Endodermal cell (in vitro differentiated cells): ENCODE data around the gene C4orf50. TPM values are rescaled to one million over a fixed set of nuclear protein-coding genes. Genes with fewer than 3 reads are reported as not detected.

Source experiments
- DNase-seq: peaks from one replicate; pipeline ENCODE4 v3.0.0-alpha.2; 2017
- H3K27ac ChIP-seq: 2 replicates; pipeline ENCODE4 v1.5.1; 2013; ENCODE audit warnings: mild to moderate bottlenecking, low read depth, low read length, moderate library complexity
- H3K27me3 ChIP-seq: 2 replicates; pipeline ENCODE4 v1.6.1; 2013; ENCODE audit warnings: mild to moderate bottlenecking, low read length, moderate library complexity; ENCODE audit not compliant: insufficient read depth, control insufficient read depth, poor library complexity, severe bottlenecking
- H3K36me3 ChIP-seq: 2 replicates; pipeline ENCODE4 v1.7.0; 2013; ENCODE audit warnings: mild to moderate bottlenecking, low read length, moderate library complexity; ENCODE audit not compliant: control insufficient read depth, insufficient read depth
- H3K4me1 ChIP-seq: one replicate; pipeline ENCODE4 v1.7.0; 2013; ENCODE audit warnings: low read length; ENCODE audit not compliant: control insufficient read depth, insufficient read depth
- H3K4me3 ChIP-seq: 2 replicates; pipeline ENCODE4 v1.5.1; 2013; ENCODE audit warnings: mild to moderate bottlenecking, low read length, moderate library complexity
- H3K9ac ChIP-seq: 2 replicates; pipeline ENCODE4 v1.6.1; 2013; ENCODE audit warnings: mild to moderate bottlenecking, low read length, moderate library complexity; ENCODE audit not compliant: poor library complexity, severe bottlenecking; ENCODE audit errors: extremely low read depth
- H3K9me3 ChIP-seq: 2 replicates; pipeline ENCODE4 v1.6.1; 2013; ENCODE audit warnings: mild to moderate bottlenecking, low read length, moderate library complexity; ENCODE audit not compliant: control insufficient read depth
- H3K27ac Mint-ChIP-seq: 2 replicates; pipeline ENCODE4 v1.8.0; 2020; ENCODE audit warnings: mixed read lengths
- H3K27me3 Mint-ChIP-seq: 2 replicates; pipeline ENCODE4 v1.8.0; 2021; ENCODE audit warnings: mild to moderate bottlenecking, mixed read lengths; ENCODE audit not compliant: insufficient read depth
- H3K36me3 Mint-ChIP-seq: 2 replicates; pipeline ENCODE4 v1.8.0; 2020; ENCODE audit warnings: low read depth, mixed read lengths
- H3K4me1 Mint-ChIP-seq: 2 replicates; pipeline ENCODE4 v1.8.0; 2020; ENCODE audit warnings: mixed read lengths
- H3K4me3 Mint-ChIP-seq: 2 replicates; pipeline ENCODE4 v1.8.0; 2020; ENCODE audit warnings: mild to moderate bottlenecking, moderate library complexity, mixed read lengths
- H3K9me3 Mint-ChIP-seq: 2 replicates; pipeline ENCODE4 v1.8.0; 2020; ENCODE audit warnings: mild to moderate bottlenecking, mixed read lengths
- WGBS, 2 experiments: methylation state at CpG; one replicate each; pipeline versions ENCODE4 v1.1.5 to v1.1.7; 2013; ENCODE audit warnings: missing lambda C conversion rate in 2 of 2, mixed read lengths in 1 of 2; ENCODE audit not compliant: insufficient coverage in 1 of 2, insufficient read length in 1 of 2; 5-methylcytosine and 5-hydroxymethylcytosine counted together
- total RNA-seq, 2 donors: library from RNA; stranded (reverse); fragmentation: NEBNext Ultra II Directional in 1 of 2; extraction: Animal tissue kit (Norgen Biotek cat#: 25700) in 1 of 2; gene quantifications; 2 replicates in 1 of 2; 3 replicates in 1 of 2; pipeline ENCODE4 v1.2.1, GENCODE V29; 2021
- TF ChIP-seq, protein P1 (sequence below): fragments of 200-600 bp; sonication (generic); conservative IDR thresholded peaks from 2 replicates; pipeline ENCODE4 v1.5.0; 2021; ENCODE audit warnings: antibody characterized with exemption, mild to moderate bottlenecking

Gene C4orf50
- total RNA-seq, 2 donors from 2014 or later: 0.84 to 1.6 TPM

DNA sequence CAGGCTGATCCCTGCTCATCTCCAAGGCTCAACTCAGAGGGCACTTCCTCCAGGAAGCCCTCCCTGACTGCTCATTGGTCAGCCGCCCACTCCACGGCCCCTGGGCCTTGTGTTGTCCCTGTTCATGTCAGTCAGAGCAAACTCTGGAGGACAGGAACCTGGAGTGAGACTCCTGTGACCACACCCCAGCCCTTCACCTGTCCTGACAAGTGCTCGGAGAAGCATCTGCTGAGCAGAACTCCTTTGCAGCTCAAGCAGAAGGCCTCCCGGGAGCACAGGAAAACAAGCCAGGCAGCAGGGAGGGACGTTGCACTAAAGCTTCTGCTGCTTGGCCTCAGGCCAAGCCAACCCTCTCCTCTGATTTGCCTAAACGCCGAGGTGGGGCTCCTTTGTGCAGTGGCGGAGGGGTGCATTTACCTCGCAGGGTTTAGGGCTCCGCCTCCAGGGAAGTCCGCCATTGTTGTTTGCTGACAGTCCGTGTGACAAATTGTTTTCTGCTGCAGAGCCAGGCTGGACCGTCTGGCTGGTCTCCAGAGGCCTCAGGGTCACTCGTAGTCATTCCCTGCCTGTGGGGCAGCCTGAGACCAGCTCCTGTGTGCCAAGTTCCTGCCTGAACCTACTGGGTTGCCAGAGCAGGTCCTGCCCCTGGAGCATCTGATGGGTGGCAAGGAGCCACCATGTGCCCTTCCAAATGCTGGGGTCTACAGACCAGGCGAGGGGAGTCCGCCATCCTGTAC is 61.8 kb downstream of the C4orf50 start:
- Mint-ChIP-seq H3K9me3 (no peaks in the 10 kb centered on the region), H3K27ac (no peak overlapping the region), H3K4me3 (no peak overlapping the region), H3K36me3 (no peaks in the 10 kb centered on the region), H3K4me1 (no peaks in the 10 kb centered on the region), H3K27me3 (peaks cover 7% of the 10 kb centered on the region)
- no peaks in the 10 kb centered on the region for H3K36me3 ChIP-seq
- peak; percentile 70 for DNase-seq
- WGBS, 2 experiments: 58 to 72% methylated on average over 13 to 16 of the region's 16 CpGs
- peak overlapping the region; percentile 98 for H3K27ac ChIP-seq
- TF ChIP-seq, protein P1, sequence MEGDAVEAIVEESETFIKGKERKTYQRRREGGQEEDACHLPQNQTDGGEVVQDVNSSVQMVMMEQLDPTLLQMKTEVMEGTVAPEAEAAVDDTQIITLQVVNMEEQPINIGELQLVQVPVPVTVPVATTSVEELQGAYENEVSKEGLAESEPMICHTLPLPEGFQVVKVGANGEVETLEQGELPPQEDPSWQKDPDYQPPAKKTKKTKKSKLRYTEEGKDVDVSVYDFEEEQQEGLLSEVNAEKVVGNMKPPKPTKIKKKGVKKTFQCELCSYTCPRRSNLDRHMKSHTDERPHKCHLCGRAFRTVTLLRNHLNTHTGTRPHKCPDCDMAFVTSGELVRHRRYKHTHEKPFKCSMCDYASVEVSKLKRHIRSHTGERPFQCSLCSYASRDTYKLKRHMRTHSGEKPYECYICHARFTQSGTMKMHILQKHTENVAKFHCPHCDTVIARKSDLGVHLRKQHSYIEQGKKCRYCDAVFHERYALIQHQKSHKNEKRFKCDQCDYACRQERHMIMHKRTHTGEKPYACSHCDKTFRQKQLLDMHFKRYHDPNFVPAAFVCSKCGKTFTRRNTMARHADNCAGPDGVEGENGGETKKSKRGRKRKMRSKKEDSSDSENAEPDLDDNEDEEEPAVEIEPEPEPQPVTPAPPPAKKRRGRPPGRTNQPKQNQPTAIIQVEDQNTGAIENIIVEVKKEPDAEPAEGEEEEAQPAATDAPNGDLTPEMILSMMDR: no peak
- H3K4me1 ChIP-seq: no peaks in the 10 kb centered on the region
- no peaks in the 10 kb centered on the region for H3K27me3 ChIP-seq
- no peak overlapping the region for H3K9ac ChIP-seq
- no peaks in the 10 kb centered on the region for H3K9me3 ChIP-seq
- H3K4me3 ChIP-seq: no peak overlapping the region

DNA sequence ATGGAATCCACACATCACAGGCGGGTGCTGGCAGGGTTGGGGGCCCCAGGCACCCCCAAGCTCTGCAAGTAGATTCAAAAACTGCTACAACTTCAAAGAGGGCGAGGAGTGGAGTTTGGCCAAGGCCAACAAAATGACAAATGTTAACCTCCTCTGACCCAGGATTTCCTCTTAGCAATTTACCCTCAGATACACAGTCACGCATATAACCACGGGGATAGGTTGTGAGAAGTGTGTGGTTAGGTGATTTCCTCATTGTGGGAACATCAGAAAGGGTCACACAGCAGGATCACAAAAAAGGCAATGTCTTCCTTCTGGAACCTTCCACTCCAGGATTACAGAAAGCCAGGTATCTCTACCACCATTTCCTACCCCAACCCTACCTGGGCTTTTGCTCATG is 62.4 kb downstream of the C4orf50 start:
- H3K9ac ChIP-seq: no peak overlapping the region
- DNase-seq: no peak
- Mint-ChIP-seq H3K27ac (no peak overlapping the region), H3K27me3 (peaks cover 7% of the 10 kb centered on the region), H3K4me1 (no peaks in the 10 kb centered on the region), H3K36me3 (no peaks in the 10 kb centered on the region), H3K9me3 (no peaks in the 10 kb centered on the region), H3K4me3 (no peak overlapping the region)
- H3K4me3 ChIP-seq: no peak overlapping the region
- TF ChIP-seq, protein P1: no peak
- no peaks in the 10 kb centered on the region for H3K4me1 ChIP-seq
- no peaks in the 10 kb centered on the region for H3K27me3 ChIP-seq
- H3K36me3 ChIP-seq: no peaks in the 10 kb centered on the region
- H3K9me3 ChIP-seq: no peaks in the 10 kb centered on the region
- WGBS, 2 experiments: 83 to 89% methylated on average over 1 to 3 of the region's 4 CpGs
- peak overlapping the region; percentile 98 for H3K27ac ChIP-seq

DNA sequence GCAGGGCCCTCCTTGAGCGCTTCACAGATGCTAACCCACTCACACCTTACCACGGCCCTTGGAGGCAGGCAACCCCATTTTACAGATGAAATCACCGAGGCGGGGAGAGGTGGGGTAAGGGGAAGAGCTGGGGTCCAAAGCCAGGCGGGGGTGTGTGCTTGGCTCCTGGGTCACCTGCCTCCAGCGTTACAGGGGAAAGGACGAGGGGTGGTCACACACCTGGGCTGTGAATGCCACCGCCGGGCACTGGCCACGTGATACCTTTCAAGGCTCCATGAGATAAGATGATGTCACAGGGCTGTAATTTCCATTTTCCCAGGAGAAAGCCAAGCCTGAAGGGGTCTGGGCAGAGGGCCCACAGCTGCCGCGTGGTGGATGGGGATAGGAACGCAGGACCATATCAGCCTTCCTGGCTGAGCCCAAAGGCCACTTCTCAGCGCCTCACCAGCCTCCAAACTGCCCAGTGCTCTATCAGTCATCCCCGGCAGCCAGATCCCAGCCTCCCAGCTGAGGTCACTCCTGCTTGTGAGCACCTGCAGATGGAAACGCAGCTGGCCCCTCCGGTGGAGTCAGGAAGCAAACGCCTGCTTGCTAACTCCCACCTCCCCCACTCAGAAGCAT is 62.9 kb downstream of the C4orf50 start:
- no peaks in the 10 kb centered on the region for H3K4me1 ChIP-seq
- DNase-seq: peak; percentile 73
- WGBS, 2 experiments: 74 to 83% methylated on average over 4 to 18 of the region's 18 CpGs
- H3K9ac ChIP-seq: no peak overlapping the region
- TF ChIP-seq, protein P1: no peak
- H3K4me3 Mint-ChIP-seq: no peak overlapping the region
- H3K36me3 Mint-ChIP-seq: no peaks in the 10 kb centered on the region
- no peak overlapping the region for H3K27ac Mint-ChIP-seq
- H3K9me3 ChIP-seq: no peaks in the 10 kb centered on the region
- peak overlapping the region; percentile 98 for H3K27ac ChIP-seq
- peaks cover 7% of the 10 kb centered on the region for H3K27me3 Mint-ChIP-seq
- no peaks in the 10 kb centered on the region for H3K36me3 ChIP-seq
- H3K4me1 Mint-ChIP-seq: no peaks in the 10 kb centered on the region
- no peak overlapping the region for H3K4me3 ChIP-seq
- H3K27me3 ChIP-seq: no peaks in the 10 kb centered on the region
- H3K9me3 Mint-ChIP-seq: no peaks in the 10 kb centered on the region
